Measurements from ENCODE around the gene SMARCA4.

The SMARCA4 gene

DNA sequence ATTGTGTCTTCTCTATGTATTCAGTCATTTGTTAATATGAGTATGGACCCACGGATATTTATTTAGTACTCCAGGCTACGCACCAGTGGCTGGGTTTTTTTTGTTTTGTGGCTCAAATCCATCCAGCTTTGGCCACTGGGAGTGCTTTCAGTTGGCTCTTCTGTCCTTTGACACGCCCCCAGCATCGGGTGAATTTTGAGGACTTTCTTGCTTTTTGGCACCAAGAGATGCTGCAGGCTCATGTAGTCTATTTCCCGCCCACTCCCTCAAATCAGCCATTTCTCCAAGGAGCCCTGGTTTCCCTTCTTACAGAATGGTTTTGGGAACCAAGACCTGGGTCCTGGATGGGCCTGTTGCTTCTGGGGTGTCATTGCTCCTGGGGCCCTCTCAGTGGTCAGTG is 55.8 kb downstream of the SMARCA4 start:
- WGBS, 2 experiments (ENCODE audit: insufficient coverage in 2 of 2), result 89 to 100% methylated on average over 3 to 4 of the region's 5 CpGs
- no peak overlapping the region for H3K27ac ChIP-seq (ENCODE audit: low read depth, low read length, severe bottlenecking)
- H3K9me3 ChIP-seq (ENCODE audit: control insufficient read depth, low read length), result no peaks in the 10 kb centered on the region
- no peak overlapping the region for H3K4me3 ChIP-seq (ENCODE audit: extremely low read depth, insufficient read depth, low read length, poor library complexity, severe bottlenecking)
- H3K36me3 ChIP-seq (ENCODE audit: control insufficient read depth, insufficient read depth, low read length), result peaks cover 99% of the 10 kb centered on the region
- peaks cover 7% of the 10 kb centered on the region for H3K4me1 ChIP-seq (ENCODE audit: control insufficient read depth, insufficient read depth, low read length, poor library complexity, severe bottlenecking)

GRCh38 chr19:11017275-11018035 is 56.6 kb downstream of the SMARCA4 start:
- Histone ChIP-seq H3K27ac (ENCODE audit: low read depth, low read length, severe bottlenecking) (peak overlapping the region; percentile 19), H3K36me3 (ENCODE audit: control insufficient read depth, insufficient read depth, low read length) (peaks cover 99% of the 10 kb centered on the region)

DNA sequence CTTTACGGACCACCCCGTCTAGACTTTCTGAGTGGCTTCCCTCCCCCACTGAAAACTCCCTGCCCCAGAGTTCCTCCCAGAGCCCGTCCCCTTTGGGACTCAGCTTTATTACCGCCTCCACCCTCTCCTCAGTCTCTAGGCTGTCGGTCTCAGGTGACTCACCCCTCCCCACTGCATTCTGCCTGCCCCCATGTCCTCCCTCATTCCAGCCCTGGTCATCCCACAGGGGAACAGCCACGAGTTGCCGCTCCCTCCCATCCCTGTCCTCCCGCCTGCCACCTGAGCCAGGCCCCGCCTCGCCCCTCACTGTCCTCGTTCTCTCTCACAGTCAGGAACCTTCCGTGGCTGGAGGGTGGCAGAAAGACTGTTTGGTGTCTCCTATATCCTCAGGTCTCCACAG is 57.3 kb downstream of the SMARCA4 start:
- peak overlapping the region; percentile 19 for H3K27ac ChIP-seq (ENCODE audit: low read depth, low read length, severe bottlenecking)
- peaks cover 7% of the 10 kb centered on the region for H3K4me1 ChIP-seq (ENCODE audit: control insufficient read depth, insufficient read depth, low read length, poor library complexity, severe bottlenecking)
- H3K4me3 ChIP-seq (ENCODE audit: extremely low read depth, insufficient read depth, low read length, poor library complexity, severe bottlenecking), result no peak overlapping the region
- WGBS, 2 experiments (ENCODE audit: insufficient coverage in 2 of 2), result 82 to 83% methylated on average over 11 of the region's 12 CpGs
- H3K9me3 ChIP-seq (ENCODE audit: control insufficient read depth, low read length), result no peaks in the 10 kb centered on the region
- H3K36me3 ChIP-seq (ENCODE audit: control insufficient read depth, insufficient read depth, low read length), result peaks cover 99% of the 10 kb centered on the region

More at GRCh38 chr19:11017275-11018035, 56.6 kb downstream of the SMARCA4 start:
- 93 to 96% methylated on average over 20 to 22 of the region's 23 CpGs for WGBS, 2 experiments (ENCODE audit: insufficient coverage in 2 of 2)
- peaks cover 7% of the 10 kb centered on the region for H3K4me1 ChIP-seq (ENCODE audit: control insufficient read depth, insufficient read depth, low read length, poor library complexity, severe bottlenecking)
- no peaks in the 10 kb centered on the region for H3K9me3 ChIP-seq (ENCODE audit: control insufficient read depth, low read length)
- H3K4me3 ChIP-seq (ENCODE audit: extremely low read depth, insufficient read depth, low read length, poor library complexity, severe bottlenecking), result no peak overlapping the region

GRCh38 chr19:11018763-11019162 is 57.9 kb downstream of the SMARCA4 start:
- H3K4me1 ChIP-seq (ENCODE audit: control insufficient read depth, insufficient read depth, low read length, poor library complexity, severe bottlenecking), result peaks cover 7% of the 10 kb centered on the region
- H3K27ac ChIP-seq (ENCODE audit: low read depth, low read length, severe bottlenecking), result no peak overlapping the region
- H3K9me3 ChIP-seq (ENCODE audit: control insufficient read depth, low read length), result no peaks in the 10 kb centered on the region
- WGBS, 2 experiments (ENCODE audit: insufficient coverage in 2 of 2), result 91 to 94% methylated on average over 13 of the region's 13 CpGs
- no peak overlapping the region for H3K4me3 ChIP-seq (ENCODE audit: extremely low read depth, insufficient read depth, low read length, poor library complexity, severe bottlenecking)
- H3K36me3 ChIP-seq (ENCODE audit: control insufficient read depth, insufficient read depth, low read length), result peaks cover 99% of the 10 kb centered on the region

DNA sequence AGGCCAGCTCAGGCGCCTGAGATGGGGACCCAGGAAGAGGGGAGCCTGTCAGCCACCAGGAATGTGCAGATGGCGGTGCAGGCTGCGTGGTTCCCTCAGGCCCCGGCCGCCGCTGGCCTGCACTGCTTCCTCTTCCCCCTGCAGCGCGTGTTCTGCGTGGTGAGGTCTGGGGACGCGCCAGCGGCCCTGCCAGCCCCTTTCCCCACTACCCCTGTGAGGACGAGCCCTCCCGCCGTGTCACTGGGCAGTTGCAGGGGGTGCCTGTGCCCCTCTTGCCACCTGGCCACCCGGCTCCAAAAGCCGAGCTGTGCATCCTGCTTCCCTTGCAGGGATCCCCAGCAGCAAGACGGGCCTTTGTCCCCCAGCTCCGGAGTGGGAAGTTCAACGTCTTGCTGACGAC is 58.4 kb downstream of the SMARCA4 start:
- Histone ChIP-seq H3K36me3 (ENCODE audit: control insufficient read depth, insufficient read depth, low read length) (peaks cover 99% of the 10 kb centered on the region), H3K4me3 (ENCODE audit: extremely low read depth, insufficient read depth, low read length, poor library complexity, severe bottlenecking) (no peak overlapping the region), H3K27ac (ENCODE audit: low read depth, low read length, severe bottlenecking) (no peak overlapping the region), H3K4me1 (ENCODE audit: control insufficient read depth, insufficient read depth, low read length, poor library complexity, severe bottlenecking) (peaks cover 12% of the 10 kb centered on the region), H3K9me3 (ENCODE audit: control insufficient read depth, low read length) (no peaks in the 10 kb centered on the region)
- WGBS, 2 experiments (ENCODE audit: insufficient coverage in 2 of 2), result 95 to 97% methylated on average over 20 to 21 of the region's 21 CpGs

GRCh38 chr19:11019824-11020223 is 59.0 kb downstream of the SMARCA4 start:
- Histone ChIP-seq H3K9me3 (ENCODE audit: control insufficient read depth, low read length) (no peaks in the 10 kb centered on the region), H3K27ac (ENCODE audit: low read depth, low read length, severe bottlenecking) (no peak overlapping the region), H3K4me3 (ENCODE audit: extremely low read depth, insufficient read depth, low read length, poor library complexity, severe bottlenecking) (no peak overlapping the region), H3K36me3 (ENCODE audit: control insufficient read depth, insufficient read depth, low read length) (peaks cover 97% of the 10 kb centered on the region), H3K4me1 (ENCODE audit: control insufficient read depth, insufficient read depth, low read length, poor library complexity, severe bottlenecking) (peaks cover 12% of the 10 kb centered on the region)
- WGBS, 2 experiments (ENCODE audit: insufficient coverage in 2 of 2), result 92 to 97% methylated on average over 5 to 8 of the region's 8 CpGs

DNA sequence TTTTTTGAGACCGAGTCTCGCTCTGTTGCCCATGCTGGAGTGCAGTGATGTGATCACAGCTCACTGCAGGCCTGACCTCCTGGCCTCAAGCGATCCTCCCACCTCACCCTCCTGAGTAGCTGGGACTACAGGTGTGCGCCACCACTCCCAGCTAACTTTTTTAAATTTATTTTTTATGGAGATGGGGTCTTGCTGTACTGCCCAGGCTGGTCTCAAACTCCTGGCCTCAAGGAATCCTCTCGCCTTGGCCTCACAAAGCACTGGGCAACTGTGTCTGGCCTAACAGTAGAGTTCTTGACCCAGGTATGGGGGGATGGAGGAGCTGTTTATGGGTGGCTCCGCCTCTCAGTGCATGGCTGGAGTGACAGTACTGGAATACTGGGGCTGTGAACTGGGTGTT is 59.6 kb downstream of the SMARCA4 start:
- H3K9me3 ChIP-seq (ENCODE audit: control insufficient read depth, low read length), result no peaks in the 10 kb centered on the region
- peaks cover 12% of the 10 kb centered on the region for H3K4me1 ChIP-seq (ENCODE audit: control insufficient read depth, insufficient read depth, low read length, poor library complexity, severe bottlenecking)
- H3K27ac ChIP-seq (ENCODE audit: low read depth, low read length, severe bottlenecking), result no peak overlapping the region
- H3K36me3 ChIP-seq (ENCODE audit: control insufficient read depth, insufficient read depth, low read length), result peaks cover 97% of the 10 kb centered on the region
- H3K4me3 ChIP-seq (ENCODE audit: extremely low read depth, insufficient read depth, low read length, poor library complexity, severe bottlenecking), result no peak overlapping the region
- 83 to 88% methylated on average over 2 to 3 of the region's 6 CpGs for WGBS, 2 experiments (ENCODE audit: insufficient coverage in 2 of 2)

GRCh38 chr19:11020982-11021759 is 60.3 kb downstream of the SMARCA4 start:
- Histone ChIP-seq H3K4me1 (ENCODE audit: control insufficient read depth, insufficient read depth, low read length, poor library complexity, severe bottlenecking) (peaks cover 12% of the 10 kb centered on the region), H3K4me3 (ENCODE audit: extremely low read depth, insufficient read depth, low read length, poor library complexity, severe bottlenecking) (no peak overlapping the region), H3K27ac (ENCODE audit: low read depth, low read length, severe bottlenecking) (no peak overlapping the region), H3K9me3 (ENCODE audit: control insufficient read depth, low read length) (no peaks in the 10 kb centered on the region), H3K36me3 (ENCODE audit: control insufficient read depth, insufficient read depth, low read length) (peaks cover 97% of the 10 kb centered on the region)
- 94 to 98% methylated on average over 21 to 22 of the region's 23 CpGs for WGBS, 2 experiments (ENCODE audit: insufficient coverage in 2 of 2)

GRCh38 chr19:11021760-11022144 is 60.9 kb downstream of the SMARCA4 start:
- WGBS, 2 experiments (ENCODE audit: insufficient coverage in 2 of 2), result 98 to 99% methylated on average over 13 to 15 of the region's 15 CpGs
- Histone ChIP-seq H3K27ac (ENCODE audit: low read depth, low read length, severe bottlenecking) (no peak overlapping the region), H3K36me3 (ENCODE audit: control insufficient read depth, insufficient read depth, low read length) (peaks cover 95% of the 10 kb centered on the region), H3K9me3 (ENCODE audit: control insufficient read depth, low read length) (no peaks in the 10 kb centered on the region), H3K4me3 (ENCODE audit: extremely low read depth, insufficient read depth, low read length, poor library complexity, severe bottlenecking) (no peak overlapping the region), H3K4me1 (ENCODE audit: control insufficient read depth, insufficient read depth, low read length, poor library complexity, severe bottlenecking) (peaks cover 12% of the 10 kb centered on the region)

DNA sequence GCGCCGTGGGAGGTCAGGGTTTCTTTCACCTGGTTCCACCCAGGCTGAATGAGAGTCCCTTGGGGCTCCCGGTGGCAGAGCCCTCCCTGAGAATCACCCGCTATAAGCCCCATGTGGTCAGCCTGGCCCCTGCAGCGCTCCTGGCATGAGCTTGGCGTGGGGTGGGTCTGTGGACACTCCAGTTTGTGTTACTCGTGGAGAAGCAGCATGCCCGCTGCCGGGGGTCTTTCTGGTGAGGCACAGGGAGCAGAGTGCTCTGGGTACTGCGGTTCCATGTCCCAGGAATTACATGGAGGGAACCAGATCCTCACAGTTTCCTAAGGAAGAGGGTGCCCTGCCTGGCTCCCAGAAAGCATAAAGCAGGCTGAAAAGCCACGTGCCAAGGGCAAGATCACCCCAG is 62.2 kb downstream of the SMARCA4 start:
- Histone ChIP-seq H3K4me3 (ENCODE audit: extremely low read depth, insufficient read depth, low read length, poor library complexity, severe bottlenecking) (no peak overlapping the region), H3K4me1 (ENCODE audit: control insufficient read depth, insufficient read depth, low read length, poor library complexity, severe bottlenecking) (peaks cover 5% of the 10 kb centered on the region), H3K27ac (ENCODE audit: low read depth, low read length, severe bottlenecking) (no peak overlapping the region), H3K36me3 (ENCODE audit: control insufficient read depth, insufficient read depth, low read length) (peaks cover 96% of the 10 kb centered on the region), H3K9me3 (ENCODE audit: control insufficient read depth, low read length) (no peaks in the 10 kb centered on the region)
- WGBS, 2 experiments (ENCODE audit: insufficient coverage in 2 of 2), result 91% methylated on average over 9 of the region's 11 CpGs

- no peak overlapping the region for H3K27ac ChIP-seq (ENCODE audit: low read depth, low read length, severe bottlenecking)
- no peak overlapping the region for H3K4me3 ChIP-seq (ENCODE audit: extremely low read depth, insufficient read depth, low read length, poor library complexity, severe bottlenecking)
- H3K36me3 ChIP-seq (ENCODE audit: control insufficient read depth, insufficient read depth, low read length), result peaks cover 96% of the 10 kb centered on the region
- H3K9me3 ChIP-seq (ENCODE audit: control insufficient read depth, low read length), result no peaks in the 10 kb centered on the region
- WGBS, 2 experiments (ENCODE audit: insufficient coverage in 2 of 2), result 97 to 100% methylated on average over 5 to 6 of the region's 7 CpGs
- H3K4me1 ChIP-seq (ENCODE audit: control insufficient read depth, insufficient read depth, low read length, poor library complexity, severe bottlenecking), result peaks cover 5% of the 10 kb centered on the region
Observed at GRCh38 chr19:11023710-11024109, 62.9 kb downstream of the SMARCA4 start.
